GM19397 (cell line): ENCODE data around the gene NINJ2.
A peak's percentile ranks its signal among the peaks of the same experiment; 100 is the strongest.
"Not testable (repeated sequence)": the region's sequence is repeated elsewhere in the genome, so short reads cannot be mapped to it uniquely, and the experiment has no call there.

Source experiments
- ATAC-seq: cut with Tn5 transposase; IDR thresholded peaks from one replicate; pipeline ENCODE4 v1.9.1; 2021; ENCODE audit warnings: mild to moderate bottlenecking, moderate library complexity; ENCODE audit not compliant: unreplicated experiment

The NINJ2 gene

GRCh38 chr12:642633-643474 is 20.4 kb downstream of the NINJ2 start:
- ATAC-seq: peak; percentile 79

GRCh38 chr12:641321-641720 is 21.9 kb downstream of the NINJ2 start:
- ATAC-seq: not testable (repeated sequence)

- ATAC-seq: no peak
Observed at GRCh38 chr12:640773-641172, 22.5 kb downstream of the NINJ2 start.

- no peak for ATAC-seq
Observed at GRCh38 chr12:639988-640387, 23.3 kb downstream of the NINJ2 start.

- no peak for ATAC-seq
Observed at GRCh38 chr12:639566-639965, 23.7 kb downstream of the NINJ2 start.

GRCh38 chr12:638953-639557 is 24.2 kb downstream of the NINJ2 start:
- no peak for ATAC-seq

- ATAC-seq: no peak
Observed at GRCh38 chr12:636632-637031, 26.6 kb downstream of the NINJ2 start.

GRCh38 chr12:633731-634130 is 29.5 kb downstream of the NINJ2 start:
- ATAC-seq: no peak

GRCh38 chr12:632102-632696 is 31.0 kb downstream of the NINJ2 start:
- ATAC-seq: no peak

GRCh38 chr12:630656-631632 is 32.3 kb downstream of the NINJ2 start:
- peak; percentile 94 for ATAC-seq

GRCh38 chr12:628742-629078 is 34.5 kb downstream of the NINJ2 start:
- ATAC-seq: not testable (repeated sequence)

GRCh38 chr12:627863-628741 is 35.1 kb downstream of the NINJ2 start:
- no peak for ATAC-seq

GRCh38 chr12:627285-627684 is 36.0 kb downstream of the NINJ2 start:
- no peak for ATAC-seq

GRCh38 chr12:625998-626397 is 37.2 kb downstream of the NINJ2 start:
- ATAC-seq: no peak

- ATAC-seq: no peak
Observed at GRCh38 chr12:623865-624372, 39.3 kb downstream of the NINJ2 start.

- no peak for ATAC-seq
Observed at GRCh38 chr12:623172-623864, 39.9 kb downstream of the NINJ2 start.

GRCh38 chr12:622416-622815 is 40.8 kb downstream of the NINJ2 start:
- ATAC-seq: no peak

- ATAC-seq: no peak
Observed at GRCh38 chr12:619346-619745, 43.9 kb downstream of the NINJ2 start.

- ATAC-seq: no peak
Observed at GRCh38 chr12:618605-619004, 44.6 kb downstream of the NINJ2 start.
